ENCODE results near the gene DPP6. TPM values are rescaled to one million over a fixed set of nuclear protein-coding genes. Genes with fewer than 3 reads are reported as not detected.

DPP6 gene
- total RNA-seq, 1 experiment from 2014 or later = not detected

- POLR2A ChIA-PET = no interaction called here
- Histone ChIP-seq H3K27me3 (replicated peaks; ENCODE audit: control insufficient read depth, insufficient read depth, low read length) (no peaks in the 10 kb centered on the region), H3K4me3 (ENCODE audit: low read depth, low read length) (no peak overlapping the region), H3K9me3 (peaks cover 12% of the 10 kb centered on the region), H3K36me3 (ENCODE audit: control insufficient read depth, insufficient read depth, low read length) (no peaks in the 10 kb centered on the region), H3K4me1 (no peaks in the 10 kb centered on the region)
- Mint-ChIP-seq H3K9me3 (ENCODE audit: unreplicated experiment) (peaks cover 29% of the 10 kb centered on the region), H3K27ac (ENCODE audit: unreplicated experiment) (no peak overlapping the region), H3K36me3 (ENCODE audit: insufficient read depth, unreplicated experiment) (peaks cover 6% of the 10 kb centered on the region), H3K27me3 (ENCODE audit: insufficient read depth, unreplicated experiment) (no peaks in the 10 kb centered on the region), H3K4me1 (ENCODE audit: low read depth, unreplicated experiment) (no peaks in the 10 kb centered on the region), H3K4me3 (ENCODE audit: unreplicated experiment) (no peak overlapping the region)
- TF ChIP-seq CTCF (IDR thresholded peaks at IDR 0.05; ENCODE audit: insufficient read depth in 1 of 2, low read depth in 1 of 2, low read length in 1 of 2, severe bottlenecking in 1 of 2, unreplicated experiment in 1 of 2) = peak; percentile 86 to 90
- DNase-seq = peak; percentile 83 to 90
- BruUV-seq (replicated peaks) = no TSS peak
- intact Hi-C loops (cut with micrococcal nuclease; ENCODE audit: unreplicated experiment) = loop anchor here (1.0 to 10.0 kb wide), 3 partner anchors 14 to 79 kb away; no protein-coding TSS in a partner anchor
- CTCF ChIA-PET = interaction anchor here (1.0 to 1.5 kb wide), 4 partner anchors 11 to 474 kb away, joined by 3 to 4 read pairs (median 3); no protein-coding TSS in a partner anchor
These were observed 861.6 kb downstream of the DPP6 start for GRCh38 chr7:154913638-154914307.

- peak in 1 of 2 experiments; percentile 32 for DNase-seq
- intact Hi-C loops (cut with micrococcal nuclease; ENCODE audit: unreplicated experiment) = loop anchor here (5.0 to 10.0 kb wide), 2 partner anchors 38 to 80 kb away; no protein-coding TSS in a partner anchor
- H3K4me3 ChIP-seq (ENCODE audit: low read depth, low read length) = no peak overlapping the region
- Mint-ChIP-seq H3K36me3 (ENCODE audit: insufficient read depth, unreplicated experiment) (peaks cover 5% of the 10 kb centered on the region), H3K4me3 (ENCODE audit: unreplicated experiment) (no peak overlapping the region), H3K27me3 (ENCODE audit: insufficient read depth, unreplicated experiment) (no peaks in the 10 kb centered on the region), H3K4me1 (ENCODE audit: low read depth, unreplicated experiment) (no peaks in the 10 kb centered on the region), H3K9me3 (ENCODE audit: unreplicated experiment) (peaks cover 22% of the 10 kb centered on the region), H3K27ac (ENCODE audit: unreplicated experiment) (no peak overlapping the region)
- H3K4me1 ChIP-seq = no peaks in the 10 kb centered on the region
- BruUV-seq (replicated peaks) = no TSS peak
- no peak for TF ChIP-seq CTCF (IDR thresholded peaks at IDR 0.05; ENCODE audit: insufficient read depth in 1 of 2, low read depth in 1 of 2, low read length in 1 of 2, severe bottlenecking in 1 of 2, unreplicated experiment in 1 of 2)
- ChIA-PET POLR2A (no interaction called here), CTCF (interaction anchor here (1.0 to 1.5 kb wide), 4 partner anchors 10 to 474 kb away, joined by 3 to 7 read pairs (median 4); no protein-coding TSS in a partner anchor)
- H3K9me3 ChIP-seq = peaks cover 12% of the 10 kb centered on the region
- H3K27me3 ChIP-seq (replicated peaks; ENCODE audit: control insufficient read depth, insufficient read depth, low read length) = no peaks in the 10 kb centered on the region
- no peaks in the 10 kb centered on the region for H3K36me3 ChIP-seq (ENCODE audit: control insufficient read depth, insufficient read depth, low read length)
These were observed 862.3 kb downstream of the DPP6 start for GRCh38 chr7:154914308-154914995.

GRCh38 chr7:154914996-154915380 lies 862.8 kb downstream of the DPP6 start:
- BruUV-seq (replicated peaks) = no TSS peak
- no peaks in the 10 kb centered on the region for H3K4me1 Mint-ChIP-seq (ENCODE audit: low read depth, unreplicated experiment)
- no peaks in the 10 kb centered on the region for H3K27me3 ChIP-seq (replicated peaks; ENCODE audit: control insufficient read depth, insufficient read depth, low read length)
- H3K9me3 Mint-ChIP-seq (ENCODE audit: unreplicated experiment) = peaks cover 18% of the 10 kb centered on the region
- TF ChIP-seq CTCF (IDR thresholded peaks at IDR 0.05; ENCODE audit: insufficient read depth in 1 of 2, low read depth in 1 of 2, low read length in 1 of 2, severe bottlenecking in 1 of 2, unreplicated experiment in 1 of 2) = no peak
- H3K4me3 ChIP-seq (ENCODE audit: low read depth, low read length) = no peak overlapping the region
- no peaks in the 10 kb centered on the region for H3K36me3 ChIP-seq (ENCODE audit: control insufficient read depth, insufficient read depth, low read length)
- ChIA-PET POLR2A (no interaction called here), CTCF (interaction anchor here (0.5 to 1.2 kb wide), 3 partner anchors 9 to 858 kb away, joined by 3 to 7 read pairs (median 4); no protein-coding TSS in a partner anchor)
- H3K27ac Mint-ChIP-seq (ENCODE audit: unreplicated experiment) = no peak overlapping the region
- H3K4me3 Mint-ChIP-seq (ENCODE audit: unreplicated experiment) = no peak overlapping the region
- H3K27me3 Mint-ChIP-seq (ENCODE audit: insufficient read depth, unreplicated experiment) = no peaks in the 10 kb centered on the region
- no peaks in the 10 kb centered on the region for H3K4me1 ChIP-seq
- intact Hi-C loops (cut with micrococcal nuclease; ENCODE audit: unreplicated experiment) = loop anchor here (5.0 to 10.0 kb wide), 2 partner anchors 37 to 80 kb away; no protein-coding TSS in a partner anchor
- no peaks in the 10 kb centered on the region for H3K36me3 Mint-ChIP-seq (ENCODE audit: insufficient read depth, unreplicated experiment)
- peaks cover 12% of the 10 kb centered on the region for H3K9me3 ChIP-seq
- DNase-seq = peak in 1 of 2 experiments; percentile 22

All from Caco-2 (cell line).